Coronary artery (tissue), 2 donors: ENCODE data around the gene RBFOX2.
A peak's percentile ranks its signal among the peaks of the same experiment; 100 is the strongest.

Experiments used
- DNase-seq: peaks from one replicate; pipeline ENCODE4 v3.0.0-alpha.2; 2017; ENCODE audit warnings: low spot score
- H3K27ac ChIP-seq, 2 donors: fragments of 200-600 bp; sonication (generic); one replicate each; pipeline ENCODE4 v1.5.1; 2016 to 2019
- H3K4me3 ChIP-seq: fragments of 200-600 bp; sonication (generic); 2 replicates; pipeline ENCODE4 v1.5.1; 2016; ENCODE audit warnings: mild to moderate bottlenecking, moderate library complexity
- TF ChIP-seq, protein P1 (sequence below): fragments of 200-600 bp; sonication (generic); IDR thresholded peaks from one replicate; pipeline ENCODE4 v1.5.1; 2019; ENCODE audit warnings: antibody characterized with exemption

RBFOX2 gene

DNA sequence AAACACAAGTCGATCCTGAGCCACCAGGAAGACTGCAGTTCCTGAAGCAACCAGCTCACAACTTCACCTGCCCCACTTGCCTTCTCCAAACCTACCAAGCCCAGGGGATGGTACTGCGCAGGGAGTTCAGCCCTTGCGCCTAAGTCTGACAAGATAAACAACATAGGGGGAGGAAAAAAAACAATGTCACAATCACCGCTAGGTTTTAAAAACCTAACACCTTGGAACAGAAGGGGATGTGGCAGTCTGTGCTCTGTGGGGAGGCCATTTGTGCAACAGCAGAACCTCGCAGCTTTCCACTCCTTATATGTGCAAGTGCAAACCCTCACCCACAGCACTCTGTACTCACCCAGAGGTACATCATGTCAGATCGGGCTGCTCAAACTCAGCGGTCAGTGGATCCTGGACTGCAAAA is 134.2 kb downstream of the RBFOX2 start:
- TF ChIP-seq, protein P1, sequence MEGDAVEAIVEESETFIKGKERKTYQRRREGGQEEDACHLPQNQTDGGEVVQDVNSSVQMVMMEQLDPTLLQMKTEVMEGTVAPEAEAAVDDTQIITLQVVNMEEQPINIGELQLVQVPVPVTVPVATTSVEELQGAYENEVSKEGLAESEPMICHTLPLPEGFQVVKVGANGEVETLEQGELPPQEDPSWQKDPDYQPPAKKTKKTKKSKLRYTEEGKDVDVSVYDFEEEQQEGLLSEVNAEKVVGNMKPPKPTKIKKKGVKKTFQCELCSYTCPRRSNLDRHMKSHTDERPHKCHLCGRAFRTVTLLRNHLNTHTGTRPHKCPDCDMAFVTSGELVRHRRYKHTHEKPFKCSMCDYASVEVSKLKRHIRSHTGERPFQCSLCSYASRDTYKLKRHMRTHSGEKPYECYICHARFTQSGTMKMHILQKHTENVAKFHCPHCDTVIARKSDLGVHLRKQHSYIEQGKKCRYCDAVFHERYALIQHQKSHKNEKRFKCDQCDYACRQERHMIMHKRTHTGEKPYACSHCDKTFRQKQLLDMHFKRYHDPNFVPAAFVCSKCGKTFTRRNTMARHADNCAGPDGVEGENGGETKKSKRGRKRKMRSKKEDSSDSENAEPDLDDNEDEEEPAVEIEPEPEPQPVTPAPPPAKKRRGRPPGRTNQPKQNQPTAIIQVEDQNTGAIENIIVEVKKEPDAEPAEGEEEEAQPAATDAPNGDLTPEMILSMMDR = no peak
- H3K4me3 ChIP-seq = peak overlapping the region; percentile 70
- H3K27ac ChIP-seq = peak overlapping the region; percentile 82 to 86
- DNase-seq = peak; percentile 79

DNA sequence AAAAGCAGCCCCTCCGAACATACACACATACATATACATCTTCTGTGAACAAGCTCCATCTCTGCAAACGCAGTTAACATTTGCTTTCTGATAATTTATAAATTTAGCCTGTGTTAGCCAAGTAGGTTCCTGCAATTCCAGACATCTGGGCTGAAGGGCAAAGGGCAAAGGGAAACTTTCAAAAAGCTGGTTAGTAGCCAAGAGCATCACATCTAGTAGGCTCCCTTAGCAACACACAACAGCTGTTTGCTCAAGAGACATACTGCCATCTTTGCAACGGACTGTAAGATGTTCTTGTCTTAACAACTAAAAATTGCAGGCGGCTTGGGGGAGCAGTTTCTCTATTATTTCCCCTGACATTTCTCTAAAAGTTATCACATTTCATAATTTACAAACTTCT is 134.9 kb downstream of the RBFOX2 start:
- peak overlapping the region; percentile 70 for H3K4me3 ChIP-seq
- TF ChIP-seq, protein P1 = no peak
- no peak for DNase-seq
- H3K27ac ChIP-seq = peak overlapping the region; percentile 82 to 86

DNA sequence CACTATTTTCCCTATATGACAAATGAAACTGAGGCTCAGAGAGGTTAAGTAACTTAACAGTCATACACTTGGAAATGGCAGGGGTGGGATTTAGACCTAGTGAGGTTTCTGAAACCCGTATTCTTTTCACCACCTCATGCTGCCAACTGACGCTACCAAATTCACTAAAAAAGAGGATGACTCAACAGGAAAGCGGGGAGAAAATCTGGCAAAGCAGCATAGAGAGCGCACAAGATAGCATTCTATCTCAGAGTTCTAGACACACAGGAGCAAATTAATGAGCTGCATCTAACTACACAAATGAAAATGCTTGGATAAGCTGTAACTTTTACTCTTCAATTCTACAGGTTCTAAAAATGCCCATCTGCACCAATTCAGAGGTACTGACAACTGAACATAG is 136.4 kb downstream of the RBFOX2 start:
- H3K4me3 ChIP-seq = peak overlapping the region; percentile 45
- TF ChIP-seq, protein P1 = no peak
- DNase-seq = no peak
- H3K27ac ChIP-seq = peak overlapping the region in 1 of 2 donors; percentile 38

DNA sequence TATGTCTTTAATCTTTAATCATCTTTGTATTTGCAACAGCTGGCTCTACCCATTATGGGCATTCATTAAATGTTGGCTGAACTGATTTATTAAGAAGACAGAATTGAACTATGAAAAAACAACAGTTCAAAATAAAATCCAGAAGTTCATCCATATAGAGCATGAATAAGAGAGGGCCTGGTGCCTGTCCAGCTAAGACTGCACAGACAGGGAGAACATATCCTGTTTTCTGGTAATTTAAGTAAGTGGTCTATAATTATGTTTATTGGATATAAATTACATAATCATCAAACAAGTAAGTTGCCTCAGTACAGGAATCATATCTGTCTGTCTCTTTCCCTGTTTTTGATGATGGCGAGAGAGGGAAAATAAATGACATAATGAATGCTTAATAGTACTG is 137.2 kb downstream of the RBFOX2 start:
- Histone ChIP-seq H3K27ac (no peak overlapping the region), H3K4me3 (no peak overlapping the region)
- DNase-seq = no peak
- TF ChIP-seq, protein P1 = no peak

DNA sequence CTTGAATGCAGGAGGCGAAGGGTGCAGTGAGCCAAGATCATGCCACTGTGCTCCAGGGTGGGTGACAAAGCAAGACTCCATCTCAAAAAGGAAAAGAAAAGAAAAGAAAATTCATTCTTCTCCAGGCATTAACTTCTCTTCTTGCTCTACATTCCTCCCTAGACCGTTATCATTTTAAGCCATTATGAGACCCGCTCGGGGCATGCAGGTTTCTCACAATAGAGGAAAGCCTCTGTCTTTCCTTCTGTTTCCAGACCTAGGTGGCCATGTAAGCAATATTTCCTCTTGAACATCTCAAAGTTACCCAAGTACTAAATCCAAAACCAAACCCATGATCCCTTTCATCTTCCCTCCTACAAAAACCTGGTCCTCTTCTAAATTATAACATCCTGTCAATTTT is 139.6 kb downstream of the RBFOX2 start:
- Histone ChIP-seq H3K27ac (no peak overlapping the region), H3K4me3 (no peak overlapping the region)
- TF ChIP-seq, protein P1 = no peak
- DNase-seq = no peak

DNA sequence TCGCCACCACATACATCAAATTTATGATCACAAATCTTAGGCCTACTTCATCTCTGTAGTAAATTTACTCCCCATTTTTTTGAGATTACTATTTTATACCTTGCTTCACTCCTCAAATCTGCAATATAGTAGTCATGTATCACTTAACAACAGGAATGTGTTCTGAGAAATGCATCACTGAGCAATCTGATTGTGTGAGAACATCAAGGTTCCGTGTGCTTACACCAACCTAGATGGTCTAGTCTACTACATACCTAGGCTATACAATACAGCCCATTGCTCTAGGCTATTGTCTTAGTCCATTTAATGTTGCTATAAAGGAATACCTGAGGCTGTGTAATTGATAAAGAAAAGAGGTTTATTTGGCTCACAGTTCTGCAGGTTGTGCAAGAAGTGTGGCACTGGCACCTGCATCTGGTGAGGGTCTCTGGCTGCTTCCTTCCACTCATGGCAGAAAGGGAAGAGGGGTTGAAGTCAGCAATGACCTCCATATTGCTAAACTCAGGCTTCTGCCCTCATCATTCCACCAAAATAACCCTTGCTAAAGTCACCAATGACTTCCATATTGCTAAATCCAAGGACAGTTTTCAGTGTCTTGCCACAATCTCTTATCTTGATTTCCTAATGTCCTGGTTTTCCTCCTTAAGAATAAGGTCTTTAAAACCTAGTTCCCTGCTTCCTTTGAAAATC is 140.3 kb downstream of the RBFOX2 start:
- TF ChIP-seq, protein P1 = no peak
- no peak overlapping the region for H3K4me3 ChIP-seq
- no peak overlapping the region for H3K27ac ChIP-seq
- DNase-seq = no peak

DNA sequence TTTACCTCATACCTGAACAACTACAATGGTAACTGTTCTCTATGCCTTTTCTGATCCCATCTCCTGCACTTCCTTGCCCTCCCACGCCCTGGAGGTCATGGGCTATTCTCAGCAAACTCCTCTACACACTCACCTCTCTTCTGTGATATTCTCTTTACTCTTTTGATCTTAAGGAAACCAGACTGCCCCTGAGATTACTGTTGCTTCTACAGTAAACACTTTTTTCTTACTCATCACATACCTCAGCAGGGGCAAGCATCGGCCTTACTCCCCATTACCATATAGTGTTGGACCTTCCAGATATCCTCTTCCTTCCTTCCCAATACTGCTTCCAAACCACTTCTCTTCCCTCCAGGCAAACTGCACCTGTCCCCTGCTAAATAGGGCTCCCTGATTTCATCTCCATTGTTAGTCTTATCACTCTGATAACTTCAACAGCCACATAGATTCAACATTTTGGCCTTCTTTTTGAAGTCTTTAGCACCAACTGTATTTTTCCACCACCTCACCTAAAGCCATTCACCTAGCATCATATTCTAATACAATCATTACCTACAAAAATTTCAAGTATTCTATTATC is 141.2 kb downstream of the RBFOX2 start:
- TF ChIP-seq, protein P1 = no peak
- no peak for DNase-seq
- Histone ChIP-seq H3K27ac (no peak overlapping the region), H3K4me3 (no peak overlapping the region)
